MM.1S (cell line): ENCODE data around the gene GTPBP3.

ENCODE experiments used
- CTCF ChIP-seq: fragments of 300-600 bp; sonication (generic); IDR thresholded peaks from 2 replicates; pipeline ENCODE4 v1.5.1; 2016; ENCODE audit warnings: antibody characterized with exemption, low read length, mixed read lengths
- EZH2 ChIP-seq: fragments of 300-600 bp; sonication (generic); optimal IDR thresholded peaks from 2 replicates; pipeline ENCODE3; 2017; ENCODE audit warnings: low read depth, mild to moderate bottlenecking, antibody characterized with exemption, low read length, mixed read lengths
- EZH2phosphoT487 ChIP-seq: fragments of 300-600 bp; sonication (generic); IDR thresholded peaks from 2 replicates; pipeline ENCODE4 v1.6.1; 2018; ENCODE audit warnings: antibody characterized with exemption, low read length

DNA sequence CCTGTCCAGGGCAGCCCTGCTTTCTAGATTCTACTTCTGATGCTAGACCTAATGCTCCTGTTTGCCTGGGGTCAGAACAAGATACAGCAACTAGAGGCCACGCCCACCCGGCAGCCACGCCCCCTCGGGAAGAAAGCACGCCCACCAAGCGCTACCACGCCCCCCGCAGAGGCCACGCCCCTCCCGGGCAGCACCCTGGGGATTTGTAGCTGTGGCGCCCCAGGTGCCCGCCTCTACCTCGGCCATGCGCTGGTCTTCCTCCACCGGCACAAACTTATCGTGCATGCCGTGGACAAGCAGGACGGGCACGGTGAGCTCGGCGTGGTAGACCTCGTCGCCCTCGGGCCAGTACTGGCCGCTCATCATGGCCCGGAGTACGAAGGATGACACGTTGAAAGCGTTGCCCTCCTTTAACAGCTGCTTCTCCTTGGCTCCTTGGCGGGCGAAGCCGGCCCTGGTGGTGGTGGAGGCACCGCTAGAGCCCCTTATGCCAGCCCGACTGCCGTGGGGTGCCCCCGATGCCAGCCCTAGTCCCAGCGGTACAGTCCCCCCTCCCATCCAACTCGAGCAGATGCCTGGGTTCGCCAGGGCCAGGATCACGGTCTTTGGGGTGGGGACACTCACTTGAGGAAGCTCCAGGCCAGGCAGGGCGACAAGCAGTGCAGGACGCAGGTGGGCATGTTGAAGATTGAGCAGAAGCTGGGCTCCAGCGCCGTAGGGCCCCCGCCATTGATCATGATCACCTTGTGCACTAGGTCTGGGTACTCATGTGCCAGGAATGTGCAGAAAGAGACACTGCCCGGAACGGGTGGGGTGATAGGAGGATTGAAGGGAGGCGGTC, 43.1 kb upstream of the GTPBP3 start:
- TF ChIP-seq CTCF (no peak), EZH2 (no peak), EZH2phosphoT487 (no peak)
